Activated CD4-positive, alpha-beta memory T cell treated with anti-CD3 and anti-CD28 coated beads for 36 hours (primary cell): ENCODE measurements around the gene ACSL4. TPM values are rescaled to one million over a fixed set of nuclear protein-coding genes. Genes with fewer than 3 reads are reported as not detected.
"Not testable (repeated sequence)": the region's sequence is repeated elsewhere in the genome, so short reads cannot be mapped to it uniquely, and the experiment has no call there.

Experiments
- CTCF ChIA-PET: fragments of 350-600 bp; sonication (Branson Sonifier 250); formaldehyde crosslinking; loops from one replicate; lab custom pipeline; 2021; ENCODE audit warnings: antibody characterized with exemption, inconsistent platforms; lab: Charles Lee
- POLR2A ChIA-PET: fragments of 350-600 bp; sonication (Branson Sonifier 250); formaldehyde crosslinking; loops from one replicate; lab custom pipeline; 2021; ENCODE audit warnings: antibody characterized with exemption; lab: Charles Lee
- DNase-seq: peaks from one replicate; pipeline ENCODE4 v3.0.0-alpha.2; 2020
- H3K27ac Mint-ChIP-seq: one replicate; pipeline ENCODE4 v1.8.0; 2021; ENCODE audit warnings: mixed read lengths
- H3K27me3 Mint-ChIP-seq: one replicate; pipeline ENCODE4 v1.8.0; 2021; ENCODE audit warnings: mixed read lengths
- H3K36me3 Mint-ChIP-seq: one replicate; pipeline ENCODE4 v1.8.0; 2021; ENCODE audit warnings: mixed read lengths
- H3K4me1 Mint-ChIP-seq: one replicate; pipeline ENCODE4 v1.8.0; 2021; ENCODE audit warnings: low read depth, mixed read lengths
- H3K4me3 Mint-ChIP-seq: one replicate; pipeline ENCODE4 v1.8.0; 2021; ENCODE audit warnings: mild to moderate bottlenecking, mixed read lengths
- H3K9me3 Mint-ChIP-seq: one replicate; pipeline ENCODE4 v1.8.0; 2021; ENCODE audit warnings: mixed read lengths
- intact Hi-C: fragments of 100-400 bp; cut with micrococcal nuclease; formaldehyde crosslinking; loops from one replicate; pipeline ENCODE4 v1.15.1; 2023
- total RNA-seq, 2 experiments: library from RNA; stranded (reverse); gene quantifications; one replicate each; pipeline ENCODE4 v1.2.3, GENCODE V29; 2021

Gene ACSL4
- total RNA-seq, 2 experiments from 2014 or later = 63.2 to 63.3 TPM

GRCh38 chrX:109660435-109661143 is 72.5 kb downstream of the ACSL4 start:
- H3K9me3 Mint-ChIP-seq = peaks cover 8% of the 10 kb centered on the region
- peaks cover 57% of the 10 kb centered on the region for H3K36me3 Mint-ChIP-seq
- no peaks in the 10 kb centered on the region for H3K4me1 Mint-ChIP-seq
- H3K27ac Mint-ChIP-seq = no peak overlapping the region
- CTCF ChIA-PET = no interaction called here
- H3K4me3 Mint-ChIP-seq = no peak overlapping the region
- no peaks in the 10 kb centered on the region for H3K27me3 Mint-ChIP-seq
- DNase-seq = no peak
- POLR2A ChIA-PET = no interaction called here
- intact Hi-C loops = no loop called here

GRCh38 chrX:109658391-109658790 is 74.7 kb downstream of the ACSL4 start:
- intact Hi-C loops = no loop called here

GRCh38 chrX:109657364-109657763 is 75.7 kb downstream of the ACSL4 start:
- CTCF ChIA-PET, H3K27me3 Mint-ChIP-seq, H3K4me3 Mint-ChIP-seq, DNase-seq, intact Hi-C loops, H3K9me3 Mint-ChIP-seq, H3K4me1 Mint-ChIP-seq, POLR2A ChIA-PET, H3K27ac Mint-ChIP-seq: not testable (repeated sequence)
- H3K36me3 Mint-ChIP-seq = peaks cover 51% of the 10 kb centered on the region

More at GRCh38 chrX:109658391-109658790, 74.7 kb downstream of the ACSL4 start:
- no peak overlapping the region for H3K27ac Mint-ChIP-seq
- ChIA-PET CTCF (no interaction called here), POLR2A (no interaction called here)
- DNase-seq = no peak
- no peaks in the 10 kb centered on the region for H3K27me3 Mint-ChIP-seq
- no peak overlapping the region for H3K4me3 Mint-ChIP-seq
- H3K36me3 Mint-ChIP-seq = peaks cover 56% of the 10 kb centered on the region
- H3K4me1 Mint-ChIP-seq = no peaks in the 10 kb centered on the region
- peaks cover 8% of the 10 kb centered on the region for H3K9me3 Mint-ChIP-seq

GRCh38 chrX:109656774-109657173 is 76.3 kb downstream of the ACSL4 start:
- ChIA-PET CTCF (no interaction called here), POLR2A (no interaction called here)
- peaks cover 47% of the 10 kb centered on the region for H3K36me3 Mint-ChIP-seq
- intact Hi-C loops = no loop called here
- no peak overlapping the region for H3K27ac Mint-ChIP-seq
- H3K9me3 Mint-ChIP-seq = peaks cover 8% of the 10 kb centered on the region
- no peak for DNase-seq
- H3K4me3 Mint-ChIP-seq = no peak overlapping the region
- H3K4me1 Mint-ChIP-seq = no peaks in the 10 kb centered on the region
- H3K27me3 Mint-ChIP-seq = no peaks in the 10 kb centered on the region

- Mint-ChIP-seq H3K27ac (no peak overlapping the region), H3K27me3 (no peaks in the 10 kb centered on the region), H3K4me1 (no peaks in the 10 kb centered on the region), H3K9me3 (peaks cover 8% of the 10 kb centered on the region), H3K36me3 (peaks cover 43% of the 10 kb centered on the region), H3K4me3 (no peak overlapping the region)
- POLR2A ChIA-PET = no interaction called here
- intact Hi-C loops = no loop called here
- CTCF ChIA-PET = no interaction called here
- no peak for DNase-seq
Observed at GRCh38 chrX:109655502-109656201, 77.4 kb downstream of the ACSL4 start.

- H3K4me3 Mint-ChIP-seq = no peak overlapping the region
- intact Hi-C loops = no loop called here
- POLR2A ChIA-PET = no interaction called here
- H3K27ac Mint-ChIP-seq = no peak overlapping the region
- CTCF ChIA-PET = no interaction called here
- no peak for DNase-seq
- peaks cover 8% of the 10 kb centered on the region for H3K9me3 Mint-ChIP-seq
- no peaks in the 10 kb centered on the region for H3K27me3 Mint-ChIP-seq
- H3K4me1 Mint-ChIP-seq = no peaks in the 10 kb centered on the region
- peaks cover 34% of the 10 kb centered on the region for H3K36me3 Mint-ChIP-seq
Observed at GRCh38 chrX:109654516-109655109, 78.4 kb downstream of the ACSL4 start.

GRCh38 chrX:109644671-109645070 is 88.4 kb downstream of the ACSL4 start:
- H3K36me3 Mint-ChIP-seq, H3K27ac Mint-ChIP-seq, H3K4me1 Mint-ChIP-seq, intact Hi-C loops, DNase-seq, CTCF ChIA-PET, H3K4me3 Mint-ChIP-seq, H3K9me3 Mint-ChIP-seq, POLR2A ChIA-PET, H3K27me3 Mint-ChIP-seq: not testable (repeated sequence)

GRCh38 chrX:109643687-109644086 is 89.4 kb downstream of the ACSL4 start:
- H3K36me3 Mint-ChIP-seq = peaks cover 10% of the 10 kb centered on the region
- DNase-seq = no peak
- ChIA-PET CTCF (interaction anchor here (0.7 to 1.0 kb wide), 3 partner anchors 10 to 213 kb away, joined by 3 read pairs; no protein-coding TSS in a partner anchor), POLR2A (no interaction called here)
- H3K4me3 Mint-ChIP-seq = no peak overlapping the region
- H3K27ac Mint-ChIP-seq = no peak overlapping the region
- H3K27me3 Mint-ChIP-seq = no peaks in the 10 kb centered on the region
- intact Hi-C loops = no loop called here
- H3K9me3 Mint-ChIP-seq = no peaks in the 10 kb centered on the region
- H3K4me1 Mint-ChIP-seq = peaks cover 5% of the 10 kb centered on the region

- POLR2A ChIA-PET = no interaction called here
- DNase-seq = no peak
- no peaks in the 10 kb centered on the region for H3K27me3 Mint-ChIP-seq
- H3K27ac Mint-ChIP-seq = no peak overlapping the region
- intact Hi-C loops = no loop called here
- CTCF ChIA-PET = interaction anchor here (0.7 kb wide), 1 partner anchor 22 kb away, joined by 4 read pairs; no protein-coding TSS in a partner anchor
- no peaks in the 10 kb centered on the region for H3K9me3 Mint-ChIP-seq
- no peaks in the 10 kb centered on the region for H3K4me1 Mint-ChIP-seq
- H3K36me3 Mint-ChIP-seq = peaks cover 6% of the 10 kb centered on the region
- H3K4me3 Mint-ChIP-seq = no peak overlapping the region
Observed at GRCh38 chrX:109638158-109638557, 94.9 kb downstream of the ACSL4 start.

- H3K27ac Mint-ChIP-seq, DNase-seq, H3K9me3 Mint-ChIP-seq, H3K27me3 Mint-ChIP-seq, H3K36me3 Mint-ChIP-seq, intact Hi-C loops, CTCF ChIA-PET, H3K4me3 Mint-ChIP-seq, POLR2A ChIA-PET, H3K4me1 Mint-ChIP-seq: not testable (repeated sequence)
Observed at GRCh38 chrX:109637477-109637876, 95.6 kb downstream of the ACSL4 start.

- no peaks in the 10 kb centered on the region for H3K9me3 Mint-ChIP-seq
- no peak for DNase-seq
- POLR2A ChIA-PET = no interaction called here
- CTCF ChIA-PET = interaction anchor here (0.7 to 5.4 kb wide), 8 partner anchors 8 to 222 kb away, joined by 3 to 55 read pairs (median 3); no protein-coding TSS in a partner anchor
- peaks cover 6% of the 10 kb centered on the region for H3K36me3 Mint-ChIP-seq
- no peaks in the 10 kb centered on the region for H3K27me3 Mint-ChIP-seq
- no peak overlapping the region for H3K4me3 Mint-ChIP-seq
- H3K27ac Mint-ChIP-seq = no peak overlapping the region
- intact Hi-C loops = no loop called here
- H3K4me1 Mint-ChIP-seq = no peaks in the 10 kb centered on the region
Observed at GRCh38 chrX:109635146-109635545, 97.9 kb downstream of the ACSL4 start.

GRCh38 chrX:109632906-109633504 is 100.1 kb downstream of the ACSL4 start:
- Mint-ChIP-seq H3K27ac (no peak overlapping the region), H3K4me1 (no peaks in the 10 kb centered on the region), H3K4me3 (no peak overlapping the region), H3K9me3 (no peaks in the 10 kb centered on the region), H3K36me3 (peaks cover 2% of the 10 kb centered on the region), H3K27me3 (no peaks in the 10 kb centered on the region)
- ChIA-PET CTCF (interaction anchor here (1.1 to 5.4 kb wide), 2 partner anchors 11 to 148 kb away, joined by 3 to 55 read pairs; no protein-coding TSS in a partner anchor), POLR2A (no interaction called here)
- intact Hi-C loops = loop anchor here (1.0 kb wide), 1 partner anchor 147 kb away; no protein-coding TSS in a partner anchor
- no peak for DNase-seq
